AG08396 (cell line): ENCODE data around the gene FGFRL1.

Experiments
- DNase-seq: peaks from one replicate; pipeline ENCODE4 v3.0.0; 2012; ENCODE audit warnings: low spot score, mixed read lengths

FGFRL1 gene

GRCh38 chr4:1011022-1011665, at the start of gene FGFRL1:
Gene FGFRL1, plus strand, starts transcription at chr4:1011626. Its CDS starts 860 bp downstream, at chr4:1012486.
- DNase-seq, result peak; percentile 98

GRCh38 chr4:962231-963208, 48.9 kb upstream of the FGFRL1 start:
- no peak for DNase-seq

- no peak for DNase-seq
These were observed 47.9 kb upstream of the FGFRL1 start for GRCh38 chr4:963276-964225.

- DNase-seq, result no peak
These were observed 46.9 kb upstream of the FGFRL1 start for GRCh38 chr4:964346-965025.

- DNase-seq, result no peak
These were observed 46.2 kb upstream of the FGFRL1 start for GRCh38 chr4:965048-965765.

- no peak for DNase-seq
These were observed 45.7 kb upstream of the FGFRL1 start for GRCh38 chr4:965766-966134.

- no peak for DNase-seq
These were observed 44.9 kb upstream of the FGFRL1 start for GRCh38 chr4:966266-967112.

- no peak for DNase-seq
These were observed 44.0 kb upstream of the FGFRL1 start for GRCh38 chr4:967113-968104.

- DNase-seq, result no peak
These were observed 43.2 kb upstream of the FGFRL1 start for GRCh38 chr4:968221-968620.

- no peak for DNase-seq
These were observed 42.6 kb upstream of the FGFRL1 start for GRCh38 chr4:968621-969394.

- DNase-seq, result no peak
These were observed 41.2 kb upstream of the FGFRL1 start for GRCh38 chr4:970046-970745.

- no peak for DNase-seq
These were observed 40.4 kb upstream of the FGFRL1 start for GRCh38 chr4:970854-971520.

- no peak for DNase-seq
These were observed 39.5 kb upstream of the FGFRL1 start for GRCh38 chr4:971666-972500.

GRCh38 chr4:972651-973424, 38.6 kb upstream of the FGFRL1 start:
- peak; percentile 78 for DNase-seq
